ENCODE data around the gene OSCAR. TPM values are rescaled to one million over a fixed set of nuclear protein-coding genes. Genes with fewer than 3 reads are reported as not detected.
"Not testable (repeated sequence)": the region's sequence is repeated elsewhere in the genome, so short reads cannot be mapped to it uniquely, and the experiment has no call there.

Gene OSCAR
- total and polyA plus RNA-seq, 2 of the 13 experiments (the other 11 are each of a cell fraction or from before 2014, with no cell fraction given) = 1.9 TPM; not detected in 1

- TF ChIP-seq HNRNPLL (IDR thresholded peaks at IDR 0.05; ENCODE audit: low read depth, low read length, poor library complexity, severe bottlenecking) (peak; percentile 73), ZNF251 (CRISPR knock-in tag; IDR thresholded peaks at IDR 0.05) (0 out of 2 replicates have a peak, but pooled peaks have one; percentile 21), ZBTB7A (CRISPR knock-in tag; IDR thresholded peaks at IDR 0.05) (peak; percentile 56; the same call in 1 of the 2 replicates), ZNF724P (CRISPR knock-in tag; IDR thresholded peaks at IDR 0.05; ENCODE audit: borderline replicate concordance) (peak; percentile 71; the same call in 1 of the 2 replicates), MEIS2 (CRISPR knock-in tag; IDR thresholded peaks at IDR 0.05) (peak; percentile 62; the same call in 1 of the 2 replicates), THAP11 (CRISPR knock-in tag; IDR thresholded peaks at IDR 0.05) (peak; percentile 58; the same call in 1 of the 2 replicates), ZNF800 (CRISPR knock-in tag; IDR thresholded peaks at IDR 0.05) (peak; percentile 79), HES4 (CRISPR knock-in tag; IDR thresholded peaks at IDR 0.05; ENCODE audit: borderline replicate concordance) (peak; percentile 70; the same call in 1 of the 2 replicates), ZNF607 (CRISPR knock-in tag; IDR thresholded peaks at IDR 0.05; ENCODE audit: borderline replicate concordance) (peak; percentile 61; the same call in 1 of the 2 replicates), GABPB1 (CRISPR knock-in tag; IDR thresholded peaks at IDR 0.05) (peak; percentile 58; the same call in 1 of the 2 replicates), MXD1 (CRISPR knock-in tag; IDR thresholded peaks at IDR 0.05) (peak; percentile 83), SPEN (CRISPR knock-in tag; IDR thresholded peaks at IDR 0.05; ENCODE audit: low read depth) (peak; percentile 71; the same call in 1 of the 2 replicates), ZBTB14 (CRISPR knock-in tag; IDR thresholded peaks at IDR 0.05) (0 out of 2 replicates have a peak, but pooled peaks have one; percentile 38), ZNF678 (CRISPR knock-in tag; IDR thresholded peaks at IDR 0.05) (peak; percentile 73; the same call in 1 of the 2 replicates), ZNF552 (CRISPR knock-in tag; IDR thresholded peaks at IDR 0.05; ENCODE audit: borderline replicate concordance) (peak; percentile 79; the same call in 1 of the 2 replicates), ZFY (CRISPR knock-in tag; IDR thresholded peaks at IDR 0.05) (peak; percentile 75), ZNF883 (CRISPR knock-in tag; IDR thresholded peaks at IDR 0.05; ENCODE audit: not compliant biosample characterization) (peak; percentile 24), BRD4 (CRISPR knock-in tag; IDR thresholded peaks at IDR 0.05) (0 out of 2 replicates have a peak, but pooled peaks have one; percentile 26), ZNF510 (CRISPR knock-in tag; IDR thresholded peaks at IDR 0.05; ENCODE audit: low read depth) (0 out of 2 replicates have a peak, but pooled peaks have one; percentile 56), ATF7 (CRISPR knock-in tag; IDR thresholded peaks at IDR 0.05) (0 out of 2 replicates have a peak, but pooled peaks have one; percentile 24), UBTF (CRISPR knock-in tag; IDR thresholded peaks at IDR 0.05) (peak; percentile 86; the same call in 1 of the 2 replicates)
- TF ChIP-seq ATF7 (IDR thresholded peaks at IDR 0.05) = not testable (repeated sequence)
These were observed 4.6 kb downstream of the OSCAR start (continued) for GRCh38 chr19:54095859-54096616.
